Mucosa of rectum (tissue), 2 donors: ENCODE measurements around the gene SPDYE2B.
"Not testable (repeated sequence)": the region's sequence is repeated elsewhere in the genome, so short reads cannot be mapped to it uniquely, and the experiment has no call there.

Experiments
- H3K27ac ChIP-seq, 2 donors: one replicate each; pipeline ENCODE4 v1.7.0; 2013; ENCODE audit warnings: inconsistent platforms in 2 of 2, low read depth in 2 of 2, low read length in 2 of 2
- H3K27me3 ChIP-seq, 2 donors: one replicate each; pipeline ENCODE4 v1.7.0; 2013; ENCODE audit warnings: low read length in 2 of 2; ENCODE audit not compliant: control insufficient read depth in 2 of 2, insufficient read depth in 2 of 2
- H3K36me3 ChIP-seq, 2 donors: one replicate each; pipeline ENCODE4 v1.7.0; 2013; ENCODE audit warnings: low read length in 2 of 2; ENCODE audit not compliant: control insufficient read depth in 2 of 2, insufficient read depth in 2 of 2
- H3K4me1 ChIP-seq, 2 donors: one replicate each; pipeline ENCODE4 v1.7.0; 2013; ENCODE audit warnings: low read length in 2 of 2, mild to moderate bottlenecking in 1 of 2; ENCODE audit not compliant: control insufficient read depth in 2 of 2, insufficient read depth in 2 of 2
- H3K4me3 ChIP-seq, 2 donors: one replicate each; pipeline ENCODE4 v1.7.0; 2013; ENCODE audit warnings: low read length in 2 of 2
- H3K9ac ChIP-seq, 2 donors: one replicate each; pipeline ENCODE4 v1.7.0; 2013; ENCODE audit warnings: low read length in 2 of 2, low read depth in 1 of 2, mild to moderate bottlenecking in 1 of 2
- H3K9me3 ChIP-seq, 2 donors: one replicate each; pipeline ENCODE4 v1.7.0; 2013; ENCODE audit warnings: low read length in 2 of 2; ENCODE audit not compliant: control insufficient read depth in 2 of 2
- donor health status: healthy.
- donor health status: Normal muscosa, but diverticular disease.

The SPDYE2B gene, protein sequence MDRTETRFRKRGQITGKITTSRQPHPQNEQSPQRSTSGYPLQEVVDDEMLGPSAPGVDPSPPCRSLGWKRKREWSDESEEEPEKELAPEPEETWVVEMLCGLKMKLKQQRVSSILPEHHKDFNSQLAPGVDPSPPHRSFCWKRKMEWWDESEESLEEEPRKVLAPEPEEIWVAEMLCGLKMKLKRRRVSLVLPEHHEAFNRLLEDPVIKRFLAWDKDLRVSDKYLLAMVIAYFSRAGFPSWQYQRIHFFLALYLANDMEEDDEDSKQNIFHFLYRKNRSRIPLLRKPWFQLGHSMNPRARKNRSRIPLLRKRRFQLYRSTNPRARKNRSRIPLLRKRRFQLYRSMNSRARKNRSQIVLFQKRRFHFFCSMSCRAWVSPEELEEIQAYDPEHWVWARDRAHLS

DNA sequence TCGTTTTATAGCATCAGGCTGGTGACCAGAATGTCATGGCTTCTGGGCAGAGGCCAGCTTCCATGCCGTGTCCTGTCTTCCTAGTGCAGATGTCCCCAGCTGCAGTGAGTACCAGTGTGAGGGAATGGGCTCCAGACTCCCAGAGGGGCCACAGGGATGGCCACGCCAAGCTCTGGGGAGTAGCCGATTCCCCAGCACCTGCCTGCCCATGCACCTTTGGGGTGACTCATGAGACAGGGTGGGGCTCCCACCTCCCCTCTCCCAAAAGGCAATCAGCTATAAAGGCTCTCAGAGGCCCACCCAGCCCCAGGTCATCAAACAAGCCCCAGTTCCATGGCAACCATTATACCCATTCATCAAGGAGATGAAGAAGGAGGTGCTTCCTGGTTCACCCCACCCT, at the start of gene SPDYE2B:
SPDYE2B (plus strand) TSS at position 396 of the 400 bp plus-strand sequence. CDS start 2,030 bp downstream, outside the sequence.
- not testable (repeated sequence) for H3K4me1 ChIP-seq, H3K36me3 ChIP-seq, H3K4me3 ChIP-seq, H3K9ac ChIP-seq, H3K27ac ChIP-seq, H3K27me3 ChIP-seq, H3K9me3 ChIP-seq

DNA sequence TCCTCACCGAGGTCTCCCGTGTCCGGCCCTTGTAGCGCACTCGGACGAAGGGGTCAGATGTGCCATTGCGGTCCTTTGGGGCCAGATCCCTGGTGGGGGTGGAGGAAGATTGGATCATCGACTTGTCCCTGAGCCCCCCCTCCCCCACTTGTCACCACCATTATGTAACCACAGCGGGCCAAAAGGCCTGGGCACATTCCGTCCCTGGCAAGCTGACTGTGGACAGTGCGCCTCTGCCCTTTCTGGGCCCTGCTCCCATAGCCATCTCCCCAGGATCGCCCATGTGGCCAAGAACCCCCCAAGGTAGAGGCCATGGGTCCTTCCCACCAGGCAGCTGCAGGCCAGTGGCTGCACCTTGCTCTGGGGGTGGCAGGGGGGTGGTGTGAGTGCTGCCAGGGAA, 47.8 kb upstream of the SPDYE2B start:
- not testable (repeated sequence) for H3K9me3 ChIP-seq, H3K4me3 ChIP-seq, H3K4me1 ChIP-seq, H3K36me3 ChIP-seq, H3K9ac ChIP-seq, H3K27me3 ChIP-seq, H3K27ac ChIP-seq

DNA sequence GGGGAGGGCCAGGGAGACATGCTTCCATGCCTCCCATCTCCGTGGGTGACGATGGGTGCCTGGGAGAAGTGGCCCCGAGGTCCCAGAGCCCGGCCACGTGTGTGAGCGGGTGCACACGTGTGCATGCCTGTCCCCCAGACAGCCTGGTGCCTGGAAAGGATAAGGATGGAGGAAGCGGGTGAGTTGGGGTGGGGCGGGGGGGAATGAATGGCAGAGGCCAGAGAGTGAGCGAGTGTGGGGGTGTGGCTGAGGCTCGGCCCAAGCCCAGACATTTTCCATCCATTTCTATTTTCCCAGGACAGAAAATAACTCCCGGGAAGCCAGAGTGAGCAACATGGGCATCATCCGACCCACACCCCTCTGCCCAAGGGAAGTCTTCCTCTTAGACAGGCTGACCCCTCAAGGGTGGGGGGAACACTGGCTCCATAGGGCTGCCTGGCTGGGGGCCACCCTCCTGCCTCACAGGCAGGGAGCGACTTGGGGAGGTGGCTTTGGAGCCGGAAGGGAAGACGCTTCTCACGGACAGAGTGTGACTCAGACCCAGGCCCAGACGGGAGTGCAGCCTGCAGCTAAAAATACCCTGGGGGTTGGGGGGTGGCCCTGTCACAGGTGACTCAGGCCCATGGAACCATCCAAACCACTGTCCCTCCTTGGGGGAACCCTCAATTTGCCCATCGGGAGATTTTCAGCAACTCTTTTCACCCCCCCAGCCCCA, 45.5 kb upstream of the SPDYE2B start:
- not testable (repeated sequence) for H3K27ac ChIP-seq, H3K4me1 ChIP-seq, H3K9ac ChIP-seq, H3K9me3 ChIP-seq, H3K36me3 ChIP-seq, H3K27me3 ChIP-seq, H3K4me3 ChIP-seq

DNA sequence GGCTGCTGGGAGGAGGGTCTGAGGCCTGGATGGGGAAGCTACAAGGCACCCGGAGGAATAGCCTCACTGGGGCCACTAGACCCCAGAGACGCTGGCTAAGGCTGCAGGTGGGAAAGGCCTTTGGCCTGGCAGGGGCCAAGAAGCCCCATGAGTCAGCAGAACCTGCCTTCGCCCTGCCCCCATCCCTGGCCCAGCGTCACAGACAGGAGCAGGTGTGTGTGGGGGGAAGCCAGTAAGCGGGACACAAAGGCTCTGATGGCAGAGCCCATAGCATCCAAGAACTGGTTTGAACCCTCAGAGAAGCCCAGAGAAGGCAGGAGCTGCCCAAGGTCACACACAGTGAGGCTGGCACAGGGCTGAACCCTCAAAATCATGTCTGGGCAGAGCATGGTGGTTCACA, 43.3 kb upstream of the SPDYE2B start:
- H3K4me3 ChIP-seq, H3K27me3 ChIP-seq, H3K27ac ChIP-seq, H3K9me3 ChIP-seq, H3K9ac ChIP-seq, H3K36me3 ChIP-seq, H3K4me1 ChIP-seq: not testable (repeated sequence)

DNA sequence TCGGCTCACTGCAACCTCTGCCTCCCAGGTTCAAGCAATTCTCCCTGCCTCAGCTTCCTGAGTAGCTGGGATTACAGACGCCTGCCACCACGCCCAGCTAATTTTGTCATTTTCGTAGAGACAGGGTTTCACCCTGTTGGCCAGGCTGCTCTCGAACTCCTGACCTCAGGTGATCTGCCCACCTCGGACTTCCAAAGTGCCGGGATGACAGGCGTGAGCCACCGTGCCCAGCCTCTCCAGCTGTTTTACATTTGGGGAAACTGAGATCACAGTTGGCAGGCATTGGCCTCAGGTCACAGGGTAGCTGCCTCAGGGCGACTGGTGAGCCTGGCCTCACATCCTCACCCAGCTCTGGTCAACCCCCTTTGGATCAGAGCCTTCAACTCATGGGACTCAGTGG, 40.4 kb upstream of the SPDYE2B start:
- not testable (repeated sequence) for H3K9ac ChIP-seq, H3K27ac ChIP-seq, H3K36me3 ChIP-seq, H3K9me3 ChIP-seq, H3K27me3 ChIP-seq, H3K4me1 ChIP-seq, H3K4me3 ChIP-seq

DNA sequence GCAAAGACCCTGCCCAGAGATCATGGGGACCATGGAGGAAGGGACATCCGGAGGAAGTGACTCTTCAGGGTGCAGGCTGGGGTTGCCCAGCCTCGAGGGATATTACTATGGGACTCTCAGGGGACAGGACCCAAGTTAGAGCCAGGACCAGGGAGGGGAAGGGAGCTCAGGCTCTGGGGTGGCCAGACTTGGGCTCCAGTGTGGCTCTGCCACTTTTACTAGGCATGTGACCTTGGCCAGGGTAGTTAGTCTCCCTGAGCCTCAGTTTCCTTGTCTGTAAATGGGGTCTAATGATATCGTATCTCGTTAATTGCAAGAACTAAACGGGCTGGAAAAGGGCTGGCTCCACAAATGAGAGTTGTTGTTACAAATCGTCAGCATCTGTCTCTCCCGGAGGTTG, 39.7 kb upstream of the SPDYE2B start:
- H3K4me1 ChIP-seq, H3K9ac ChIP-seq, H3K9me3 ChIP-seq, H3K27ac ChIP-seq, H3K4me3 ChIP-seq, H3K27me3 ChIP-seq, H3K36me3 ChIP-seq: not testable (repeated sequence)

DNA sequence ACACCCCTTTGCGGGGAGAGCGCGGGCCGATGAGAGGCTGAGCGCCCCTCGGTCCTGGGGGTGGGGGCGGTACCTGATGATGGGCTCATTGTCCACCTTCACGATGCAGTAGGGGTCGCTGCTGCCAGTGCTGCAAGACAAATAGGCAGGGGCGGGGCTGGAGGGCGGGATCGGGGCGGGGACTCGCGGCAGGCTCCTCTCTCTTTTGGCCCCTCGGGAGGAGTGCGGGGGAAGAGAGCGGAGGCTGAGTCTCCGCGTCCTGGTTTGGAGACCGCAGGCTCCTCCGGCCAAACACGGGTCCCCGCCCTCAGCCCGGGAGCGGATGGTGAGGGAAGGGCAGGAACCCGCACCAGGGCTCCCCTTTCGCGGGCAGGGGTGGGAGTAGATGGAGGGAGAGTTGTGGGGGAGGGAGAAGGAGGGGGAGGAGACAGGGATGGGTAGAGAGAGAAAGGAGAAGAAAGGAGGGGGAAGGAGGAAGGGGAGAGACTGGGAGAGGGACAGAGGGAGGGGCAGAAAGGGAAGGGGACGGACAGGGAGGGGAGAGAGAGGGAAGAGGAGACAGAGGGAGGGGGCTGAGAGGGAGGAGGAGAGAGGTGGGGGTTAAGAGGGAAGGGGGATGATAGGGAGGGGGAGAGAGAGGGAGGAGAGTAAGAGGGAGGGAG, 39.0 kb upstream of the SPDYE2B start:
- not testable (repeated sequence) for H3K4me1 ChIP-seq, H3K9ac ChIP-seq, H3K4me3 ChIP-seq, H3K27ac ChIP-seq, H3K9me3 ChIP-seq, H3K36me3 ChIP-seq, H3K27me3 ChIP-seq

DNA sequence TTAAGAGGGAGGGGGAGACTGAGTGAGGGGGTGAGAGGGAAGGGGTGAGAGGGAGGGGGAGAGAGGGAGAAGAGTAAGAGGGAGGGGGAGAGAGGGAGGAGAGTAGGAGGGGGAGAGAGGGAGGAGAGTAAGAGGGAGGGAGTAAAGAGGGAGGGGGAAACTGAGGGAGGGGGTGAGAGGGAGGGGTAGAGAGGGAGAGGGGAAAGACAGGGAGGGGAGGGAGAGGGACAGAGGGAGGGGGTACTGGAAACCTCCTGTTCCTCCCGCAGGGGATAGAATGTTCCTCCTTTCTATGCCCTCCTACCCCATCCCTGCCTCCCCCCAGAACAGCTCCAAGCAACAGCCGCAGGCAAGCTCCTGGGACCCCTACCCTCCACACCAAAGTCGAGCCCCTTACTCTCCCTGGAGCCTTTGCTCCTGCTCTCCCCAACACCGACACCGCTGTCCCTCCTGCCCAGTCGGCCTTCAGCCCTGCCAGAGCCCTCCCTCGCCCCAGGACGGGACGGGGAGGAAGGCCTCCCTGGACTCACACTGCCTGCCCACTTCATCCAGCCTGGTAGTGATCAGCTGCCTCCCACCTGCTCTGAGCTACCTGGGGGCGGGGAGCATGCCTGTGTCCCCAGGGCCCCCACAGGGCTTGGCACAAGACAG, 38.3 kb upstream of the SPDYE2B start:
- not testable (repeated sequence) for H3K9me3 ChIP-seq, H3K27me3 ChIP-seq, H3K4me3 ChIP-seq, H3K36me3 ChIP-seq, H3K9ac ChIP-seq, H3K4me1 ChIP-seq
- H3K27ac ChIP-seq, result peak overlapping the region in 1 of 2 donors; percentile 43

DNA sequence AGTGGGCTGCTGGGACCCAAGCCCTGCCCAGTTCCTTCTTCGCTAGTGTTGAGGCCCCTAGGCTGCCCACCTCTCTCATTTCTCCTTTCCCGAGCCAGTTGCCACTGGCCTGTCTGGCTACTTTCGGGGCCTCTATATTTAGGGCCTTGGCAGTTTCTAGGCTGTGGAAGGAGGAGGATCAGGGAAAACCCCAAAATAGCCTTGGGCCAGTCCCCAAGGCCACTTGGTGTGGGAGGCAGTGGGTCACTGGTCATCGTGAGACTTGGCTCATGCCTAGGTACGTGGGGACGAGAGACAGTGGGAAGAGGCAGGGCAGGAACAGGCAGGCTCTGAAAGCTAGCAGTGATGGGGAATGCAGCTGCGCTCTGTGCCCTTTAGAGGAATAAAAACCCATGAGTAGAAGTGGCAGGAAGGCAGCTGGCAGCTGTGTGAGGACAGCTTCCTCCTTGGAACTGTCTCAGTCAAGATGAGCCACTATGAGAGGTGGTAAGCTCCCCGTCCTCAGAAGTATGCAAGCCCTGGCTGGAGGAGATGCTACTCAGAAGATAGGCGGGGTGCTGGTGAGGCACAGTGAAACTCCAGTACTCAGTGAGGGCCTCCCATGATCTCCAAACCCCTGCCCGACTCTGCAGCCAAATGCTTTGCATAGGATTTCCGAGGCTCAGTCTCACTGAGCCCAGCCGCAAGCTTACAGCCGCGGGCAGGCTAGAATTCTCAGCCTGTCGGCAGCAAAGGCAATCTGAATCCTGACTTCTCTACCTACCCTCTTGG, 36.4 kb upstream of the SPDYE2B start:
- H3K27ac ChIP-seq, H3K27me3 ChIP-seq, H3K9me3 ChIP-seq, H3K9ac ChIP-seq, H3K36me3 ChIP-seq, H3K4me1 ChIP-seq, H3K4me3 ChIP-seq: not testable (repeated sequence)
